HepG2 (cell line): ENCODE results near the gene RCCD1. TPM values are rescaled to one million over a fixed set of nuclear protein-coding genes. Genes with fewer than 3 reads are reported as not detected.
A peak's percentile ranks its signal among the peaks of the same experiment; 100 is the strongest.

ENCODE experiments used
- ATF2 ChIP-seq: sonication (generic); formaldehyde crosslinking; IDR thresholded peaks from 2 replicates; pipeline ENCODE4 v1.4.0; 2020; ENCODE audit warnings: missing genetic modification reagents
- FOSL2 ChIP-seq: sonication (generic); formaldehyde crosslinking; IDR thresholded peaks from 2 replicates; pipeline ENCODE4 v1.4.0; 2020; ENCODE audit warnings: missing genetic modification reagents
- GTF2F1 ChIP-seq: fragments of 150-350 bp; IDR thresholded peaks from 2 replicates; pipeline ENCODE4 v1.6.1; 2014; ENCODE audit warnings: low read length
- GZF1 ChIP-seq: sonication (generic); formaldehyde crosslinking; IDR thresholded peaks from 2 replicates; pipeline ENCODE4 v1.5.1; 2020; ENCODE audit warnings: mild to moderate bottlenecking, missing genetic modification reagents
- NONO ChIP-seq, 2 experiments: fragments of 450-650 bp in 1 of 2; sonication (generic) in 1 of 2; formaldehyde crosslinking in 1 of 2; IDR thresholded peaks in 1 of 2; conservative IDR thresholded peaks in 1 of 2; 2 replicates each; pipeline versions ENCODE4 v1.6.1 to v1.8.0; 2017 to 2022; ENCODE audit warnings: mild to moderate bottlenecking in 1 of 2, missing genetic modification reagents in 1 of 2, moderate library complexity in 1 of 2
- SMYD3 ChIP-seq: sonication (generic); formaldehyde crosslinking; IDR thresholded peaks from 2 replicates; pipeline ENCODE4 v1.8.1; 2023; ENCODE audit warnings: mild to moderate bottlenecking, missing genetic modification reagents
- ZNF589 ChIP-seq: sonication (generic); formaldehyde crosslinking; conservative IDR thresholded peaks from 2 replicates; pipeline ENCODE4 v1.8.0; 2022; ENCODE audit warnings: mild to moderate bottlenecking, moderate library complexity, missing genetic modification reagents
- ZNF652 ChIP-seq: IDR thresholded peaks from 2 replicates; pipeline ENCODE4 v1.6.1; 2016; ENCODE audit warnings: low read depth, borderline replicate concordance
- polyA plus RNA-seq, 8 experiments: library from polyadenylated mRNA; depleted of rRNA in 3 of 8; stranded (reverse) in 7 of 8; unstranded in 1 of 8; fragments of >200 nt; fragmentation: Illumina TruSeq in 4 of 8; extraction: Trizol in 4 of 8; gene quantifications; 2 replicates each; pipeline versions ENCODE4 v1.2.1 to v1.2.3, GENCODE V29; 2011 to 2016; ENCODE audit warnings: low read depth in 4 of 8, missing spikeins in 1 of 8, mixed read lengths in 1 of 8; ENCODE audit not compliant: insufficient read depth in 1 of 8
- total RNA-seq, 5 experiments: library from RNA; depleted of rRNA; stranded (reverse); fragments of >200 nt; fragmentation: Illumina TruSeq; extraction: Trizol; gene quantifications; 2 replicates each; pipeline ENCODE4 v1.2.3, GENCODE V29; 2016; ENCODE audit warnings: low read depth in 1 of 5
- TF ChIP-seq, protein P1 (sequence below): sonication (generic); formaldehyde crosslinking; IDR thresholded peaks from 2 replicates; pipeline ENCODE4 v1.5.0; 2020; ENCODE audit warnings: mild to moderate bottlenecking, missing genetic modification reagents, borderline replicate concordance

The RCCD1 gene
- total and polyA plus RNA-seq, 2 of the 13 experiments (the other 11 are each of a cell fraction or from before 2014, with no cell fraction given): 14.1 to 15.1 TPM

- TF ChIP-seq, protein P1, sequence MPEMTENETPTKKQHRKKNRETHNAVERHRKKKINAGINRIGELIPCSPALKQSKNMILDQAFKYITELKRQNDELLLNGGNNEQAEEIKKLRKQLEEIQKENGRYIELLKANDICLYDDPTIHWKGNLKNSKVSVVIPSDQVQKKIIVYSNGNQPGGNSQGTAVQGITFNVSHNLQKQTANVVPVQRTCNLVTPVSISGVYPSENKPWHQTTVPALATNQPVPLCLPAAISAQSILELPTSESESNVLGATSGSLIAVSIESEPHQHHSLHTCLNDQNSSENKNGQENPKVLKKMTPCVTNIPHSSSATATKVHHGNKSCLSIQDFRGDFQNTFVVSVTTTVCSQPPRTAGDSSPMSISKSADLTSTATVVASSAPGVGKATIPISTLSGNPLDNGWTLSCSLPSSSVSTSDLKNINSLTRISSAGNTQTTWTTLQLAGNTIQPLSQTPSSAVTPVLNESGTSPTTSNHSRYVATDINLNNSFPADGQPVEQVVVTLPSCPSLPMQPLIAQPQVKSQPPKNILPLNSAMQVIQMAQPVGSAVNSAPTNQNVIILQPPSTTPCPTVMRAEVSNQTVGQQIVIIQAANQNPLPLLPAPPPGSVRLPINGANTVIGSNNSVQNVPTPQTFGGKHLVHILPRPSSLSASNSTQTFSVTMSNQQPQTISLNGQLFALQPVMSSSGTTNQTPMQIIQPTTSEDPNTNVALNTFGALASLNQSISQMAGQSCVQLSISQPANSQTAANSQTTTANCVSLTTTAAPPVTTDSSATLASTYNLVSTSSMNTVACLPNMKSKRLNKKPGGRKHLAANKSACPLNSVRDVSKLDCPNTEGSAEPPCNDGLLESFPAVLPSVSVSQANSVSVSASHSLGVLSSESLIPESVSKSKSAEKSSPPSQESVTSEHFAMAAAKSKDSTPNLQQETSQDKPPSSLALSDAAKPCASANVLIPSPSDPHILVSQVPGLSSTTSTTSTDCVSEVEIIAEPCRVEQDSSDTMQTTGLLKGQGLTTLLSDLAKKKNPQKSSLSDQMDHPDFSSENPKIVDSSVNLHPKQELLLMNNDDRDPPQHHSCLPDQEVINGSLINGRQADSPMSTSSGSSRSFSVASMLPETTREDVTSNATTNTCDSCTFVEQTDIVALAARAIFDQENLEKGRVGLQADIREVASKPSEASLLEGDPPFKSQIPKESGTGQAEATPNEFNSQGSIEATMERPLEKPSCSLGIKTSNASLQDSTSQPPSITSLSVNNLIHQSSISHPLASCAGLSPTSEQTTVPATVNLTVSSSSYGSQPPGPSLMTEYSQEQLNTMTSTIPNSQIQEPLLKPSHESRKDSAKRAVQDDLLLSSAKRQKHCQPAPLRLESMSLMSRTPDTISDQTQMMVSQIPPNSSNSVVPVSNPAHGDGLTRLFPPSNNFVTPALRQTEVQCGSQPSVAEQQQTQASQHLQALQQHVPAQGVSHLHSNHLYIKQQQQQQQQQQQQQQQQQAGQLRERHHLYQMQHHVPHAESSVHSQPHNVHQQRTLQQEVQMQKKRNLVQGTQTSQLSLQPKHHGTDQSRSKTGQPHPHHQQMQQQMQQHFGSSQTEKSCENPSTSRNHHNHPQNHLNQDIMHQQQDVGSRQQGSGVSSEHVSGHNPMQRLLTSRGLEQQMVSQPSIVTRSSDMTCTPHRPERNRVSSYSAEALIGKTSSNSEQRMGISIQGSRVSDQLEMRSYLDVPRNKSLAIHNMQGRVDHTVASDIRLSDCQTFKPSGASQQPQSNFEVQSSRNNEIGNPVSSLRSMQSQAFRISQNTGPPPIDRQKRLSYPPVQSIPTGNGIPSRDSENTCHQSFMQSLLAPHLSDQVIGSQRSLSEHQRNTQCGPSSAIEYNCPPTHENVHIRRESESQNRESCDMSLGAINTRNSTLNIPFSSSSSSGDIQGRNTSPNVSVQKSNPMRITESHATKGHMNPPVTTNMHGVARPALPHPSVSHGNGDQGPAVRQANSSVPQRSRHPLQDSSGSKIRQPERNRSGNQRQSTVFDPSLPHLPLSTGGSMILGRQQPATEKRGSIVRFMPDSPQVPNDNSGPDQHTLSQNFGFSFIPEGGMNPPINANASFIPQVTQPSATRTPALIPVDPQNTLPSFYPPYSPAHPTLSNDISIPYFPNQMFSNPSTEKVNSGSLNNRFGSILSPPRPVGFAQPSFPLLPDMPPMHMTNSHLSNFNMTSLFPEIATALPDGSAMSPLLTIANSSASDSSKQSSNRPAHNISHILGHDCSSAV: no peak
- TF ChIP-seq NONO (IDR thresholded peaks at IDR 0.05) (no peak), NONO (CRISPR knock-in tag; conservative IDR thresholded peaks at IDR 0.05) (peak; percentile 78), FOSL2 (CRISPR knock-in tag) (peak; percentile 63), GZF1 (CRISPR knock-in tag) (no peak), ZNF652 (CRISPR knock-in tag) (no peak), GTF2F1 (no peak), ATF2 (CRISPR knock-in tag) (peak; percentile 98), SMYD3 (CRISPR knock-in tag) (no peak), ZNF589 (CRISPR knock-in tag) (peak; percentile 76; the same call in 1 of the 2 replicates)
Observed at GRCh38 chr15:90994417-90995311, 40.0 kb downstream of the RCCD1 start, which contains the start of gene PRC1 (continued).
